Activated naive CD8-positive, alpha-beta T cell treated with anti-CD3 and anti-CD28 coated beads, Interleukin-2, amount 50 U/mL, for 24 hours (primary cell): Measurements from ENCODE around the gene AKAP14.
A peak's percentile ranks its signal among the peaks of the same experiment; 100 is the strongest.
"Not testable (repeated sequence)": the region's sequence is repeated elsewhere in the genome, so short reads cannot be mapped to it uniquely, and the experiment has no call there.

Experiments used
- ATAC-seq: fragments of 150-1000 bp; cut with Tn5 transposase; one replicate; pipeline ENCODE4 v1.10.0; 2021
- DNase-seq: peaks from one replicate; pipeline ENCODE4 v3.0.0; 2021
- H3K27ac Mint-ChIP-seq: one replicate; pipeline ENCODE4 v1.8.0; 2021; ENCODE audit warnings: mild to moderate bottlenecking, mixed read lengths
- H3K27me3 Mint-ChIP-seq: one replicate; pipeline ENCODE4 v1.8.0; 2021; ENCODE audit warnings: mixed read lengths
- H3K36me3 Mint-ChIP-seq: one replicate; pipeline ENCODE4 v1.8.0; 2021; ENCODE audit warnings: low read depth, mixed read lengths
- H3K4me1 Mint-ChIP-seq: one replicate; pipeline ENCODE4 v1.8.0; 2021; ENCODE audit warnings: mixed read lengths
- H3K4me3 Mint-ChIP-seq: one replicate; pipeline ENCODE4 v1.8.0; 2021; ENCODE audit warnings: mild to moderate bottlenecking, moderate library complexity, mixed read lengths
- H3K9me3 Mint-ChIP-seq: one replicate; pipeline ENCODE4 v1.8.0; 2021; ENCODE audit warnings: mixed read lengths

Gene AKAP14

GRCh38 chrX:119895843-119896326, at the start of gene AKAP14:
Gene AKAP14 (plus strand): TSS chrX:119895893. CDS start chrX:119903224, 7,331 bp downstream.
- no peaks in the 10 kb centered on the region for H3K9me3 Mint-ChIP-seq

GRCh38 chrX:119852382-119853353, 43.0 kb upstream of the AKAP14 start, which contains the start of gene UPF3B:
Gene UPF3B (minus strand): TSS chrX:119852963. CDS start chrX:119852928, 35 bp downstream.
- H3K27me3 Mint-ChIP-seq, result no peaks in the 10 kb centered on the region
- ATAC-seq (peak; percentile 95), DNase-seq (peak; percentile 89)
- peak within 1 kb of the TSS; percentile 97 for H3K27ac Mint-ChIP-seq
- peak within 1 kb of the TSS; percentile 99 for H3K4me3 Mint-ChIP-seq
- H3K4me1 Mint-ChIP-seq, result peaks cover 14% of the 10 kb centered on the region
- H3K9me3 Mint-ChIP-seq, result no peaks in the 10 kb centered on the region
- H3K36me3 Mint-ChIP-seq, result peaks cover 23% of the 10 kb centered on the region

More at GRCh38 chrX:119895843-119896326, at the start of gene AKAP14:
- Mint-ChIP-seq H3K4me3 (no peak within 1 kb of the TSS), H3K27me3 (no peaks in the 10 kb centered on the region), H3K27ac (no peak within 1 kb of the TSS), H3K36me3 (no peaks in the 10 kb centered on the region), H3K4me1 (no peaks in the 10 kb centered on the region)
- DNase-seq, result no peak
- ATAC-seq, result no peak

GRCh38 chrX:119853444-119853843, 42.2 kb upstream of the AKAP14 start:
- Mint-ChIP-seq H3K4me1 (peaks cover 15% of the 10 kb centered on the region), H3K9me3 (no peaks in the 10 kb centered on the region), H3K4me3 (peak overlapping the region; percentile 99), H3K36me3 (peaks cover 20% of the 10 kb centered on the region), H3K27me3 (no peaks in the 10 kb centered on the region), H3K27ac (peak overlapping the region; percentile 97)
- ATAC-seq (no peak), DNase-seq (no peak)

- peak overlapping the region; percentile 100 for H3K4me3 Mint-ChIP-seq
- H3K27me3 Mint-ChIP-seq, result no peaks in the 10 kb centered on the region
- H3K36me3 Mint-ChIP-seq, result peaks cover 15% of the 10 kb centered on the region
- H3K9me3 Mint-ChIP-seq, result no peaks in the 10 kb centered on the region
- H3K4me1 Mint-ChIP-seq, result peaks cover 17% of the 10 kb centered on the region
- H3K27ac Mint-ChIP-seq, result peak overlapping the region; percentile 99
- ATAC-seq (no peak), DNase-seq (no peak)
Observed at GRCh38 chrX:119870626-119871131, 25.0 kb upstream of the AKAP14 start.

- Mint-ChIP-seq H3K27me3 (no peaks in the 10 kb centered on the region), H3K4me3 (peak overlapping the region; percentile 100), H3K36me3 (peaks cover 18% of the 10 kb centered on the region), H3K4me1 (peaks cover 17% of the 10 kb centered on the region), H3K9me3 (no peaks in the 10 kb centered on the region), H3K27ac (peak overlapping the region; percentile 99)
- ATAC-seq (peak; percentile 41), DNase-seq (no peak)
Observed at GRCh38 chrX:119871245-119871598, 24.5 kb upstream of the AKAP14 start.

GRCh38 chrX:119871599-119872395, 23.9 kb upstream of the AKAP14 start, which contains the start of the genes NDUFA1 and RNF113A:
Gene NDUFA1 (plus strand): TSS chrX:119871832. CDS start chrX:119871912, 80 bp downstream.
Gene RNF113A (minus strand): TSS chrX:119871733. CDS start chrX:119871613, 120 bp downstream.
- H3K27me3 Mint-ChIP-seq, result no peaks in the 10 kb centered on the region
- peak; percentile 80 for DNase-seq
- peaks cover 19% of the 10 kb centered on the region for H3K36me3 Mint-ChIP-seq
- peak; percentile 95 for ATAC-seq
- no peaks in the 10 kb centered on the region for H3K9me3 Mint-ChIP-seq
- peak within 1 kb of the TSS; percentile 99 for H3K27ac Mint-ChIP-seq
- peaks cover 17% of the 10 kb centered on the region for H3K4me1 Mint-ChIP-seq
- H3K4me3 Mint-ChIP-seq, result peak within 1 kb of the TSS; percentile 100

- Mint-ChIP-seq H3K27me3 (no peaks in the 10 kb centered on the region), H3K4me1 (peaks cover 13% of the 10 kb centered on the region), H3K9me3 (no peaks in the 10 kb centered on the region), H3K27ac (no peak overlapping the region), H3K4me3 (no peak overlapping the region), H3K36me3 (peaks cover 17% of the 10 kb centered on the region)
- no peak for DNase-seq
- no peak for ATAC-seq
Observed at GRCh38 chrX:119878740-119879139, 17.0 kb upstream of the AKAP14 start.

GRCh38 chrX:119880076-119880475, 15.6 kb upstream of the AKAP14 start:
- no peak overlapping the region for H3K27ac Mint-ChIP-seq

GRCh38 chrX:119880552-119881437, 14.9 kb upstream of the AKAP14 start:
- H3K4me3 Mint-ChIP-seq, result no peak overlapping the region
- no peak for DNase-seq
- peaks cover 13% of the 10 kb centered on the region for H3K4me1 Mint-ChIP-seq
- peak; percentile 85 for ATAC-seq
- no peaks in the 10 kb centered on the region for H3K9me3 Mint-ChIP-seq
- peaks cover 13% of the 10 kb centered on the region for H3K36me3 Mint-ChIP-seq
- no peak overlapping the region for H3K27ac Mint-ChIP-seq
- no peaks in the 10 kb centered on the region for H3K27me3 Mint-ChIP-seq

More at GRCh38 chrX:119880076-119880475, 15.6 kb upstream of the AKAP14 start:
- Mint-ChIP-seq H3K27me3 (no peaks in the 10 kb centered on the region), H3K4me1 (peaks cover 13% of the 10 kb centered on the region), H3K36me3 (peaks cover 13% of the 10 kb centered on the region), H3K4me3 (no peak overlapping the region), H3K9me3 (no peaks in the 10 kb centered on the region)
- ATAC-seq (no peak), DNase-seq (no peak)

GRCh38 chrX:119885554-119886428, 9.9 kb upstream of the AKAP14 start:
- no peak for ATAC-seq
- peaks cover 1% of the 10 kb centered on the region for H3K27me3 Mint-ChIP-seq
- no peak overlapping the region for H3K27ac Mint-ChIP-seq
- DNase-seq, result no peak
- H3K9me3 Mint-ChIP-seq, result no peaks in the 10 kb centered on the region
- peaks cover 7% of the 10 kb centered on the region for H3K4me1 Mint-ChIP-seq
- no peaks in the 10 kb centered on the region for H3K36me3 Mint-ChIP-seq
- H3K4me3 Mint-ChIP-seq, result peak overlapping the region; percentile 38

GRCh38 chrX:119887721-119888425, 7.8 kb upstream of the AKAP14 start:
- DNase-seq, result peak; percentile 63
- peaks cover 1% of the 10 kb centered on the region for H3K27me3 Mint-ChIP-seq
- H3K4me3 Mint-ChIP-seq, result peak overlapping the region; percentile 17
- peaks cover 5% of the 10 kb centered on the region for H3K4me1 Mint-ChIP-seq
- H3K27ac Mint-ChIP-seq, result no peak overlapping the region
- no peaks in the 10 kb centered on the region for H3K9me3 Mint-ChIP-seq
- peak; percentile 91 for ATAC-seq
- no peaks in the 10 kb centered on the region for H3K36me3 Mint-ChIP-seq

- H3K9me3 Mint-ChIP-seq, H3K36me3 Mint-ChIP-seq, DNase-seq, ATAC-seq, H3K27me3 Mint-ChIP-seq, H3K4me3 Mint-ChIP-seq, H3K4me1 Mint-ChIP-seq, H3K27ac Mint-ChIP-seq: not testable (repeated sequence)
Observed at GRCh38 chrX:119890626-119891025, 5.1 kb upstream of the AKAP14 start.
